Hematopoietic multipotent progenitor cell treated with erythropoietin and hydrocortisone succinate and interleukin-3 and kit ligand, for 6 days (in vitro differentiated cells): ENCODE results near the gene THAP2.
"Not testable (repeated sequence)": the region's sequence is repeated elsewhere in the genome, so short reads cannot be mapped to it uniquely, and the experiment has no call there.

Experiments used
- DNase-seq: peaks from one replicate; pipeline ENCODE4 v3.0.0-alpha.2; 2015

The THAP2 gene

DNA sequence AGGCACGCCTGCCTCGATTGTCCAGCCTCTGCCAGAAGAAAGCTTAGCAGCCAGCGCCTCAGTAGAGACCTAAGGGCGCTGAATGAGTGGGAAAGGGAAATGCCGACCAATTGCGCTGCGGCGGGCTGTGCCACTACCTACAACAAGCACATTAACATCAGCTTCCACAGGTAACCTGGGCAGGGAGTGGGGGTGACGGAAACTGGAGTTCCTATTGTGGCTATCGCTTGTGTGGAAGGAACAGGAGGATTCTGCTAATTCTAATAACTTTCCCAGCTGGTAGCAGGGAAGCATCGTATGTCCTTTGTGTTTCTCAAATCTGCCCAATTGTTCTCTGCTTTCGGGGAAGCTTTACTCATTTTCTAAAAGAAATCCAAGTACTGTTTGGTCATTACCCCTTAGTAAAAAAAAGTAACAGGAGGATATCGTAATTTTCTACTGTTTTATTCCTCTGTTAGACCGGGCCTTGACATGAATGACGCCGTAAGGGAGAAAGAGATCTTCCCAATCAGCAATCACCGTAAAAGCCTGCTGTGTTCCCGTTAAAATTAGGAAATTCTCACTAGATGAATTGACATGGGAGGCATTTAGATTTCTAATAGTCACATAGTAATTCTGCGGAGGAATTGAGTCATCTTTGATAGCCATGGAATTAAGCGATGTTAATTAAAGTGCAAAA lies 449 bp downstream of the THAP2 start:
- peak; percentile 36 for DNase-seq

DNA sequence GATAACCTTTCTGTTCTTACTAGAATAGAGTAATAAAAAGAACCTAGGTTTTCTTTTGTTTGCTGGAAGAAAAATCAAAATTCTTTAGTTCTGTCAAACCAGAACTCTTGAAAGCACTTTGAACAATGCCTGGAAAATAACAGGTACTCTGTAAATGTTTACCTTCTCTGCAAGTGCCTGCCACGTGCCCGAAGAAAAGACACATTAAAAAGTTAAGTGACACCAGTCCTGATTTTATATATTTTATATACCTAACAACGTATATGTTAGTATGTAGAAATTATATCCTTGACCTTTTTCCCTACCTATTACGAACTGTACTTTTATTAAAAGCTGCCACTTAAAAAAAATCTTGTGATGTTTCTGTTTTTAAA lies 976 bp downstream of the THAP2 start:
- peak; percentile 27 for DNase-seq

DNA sequence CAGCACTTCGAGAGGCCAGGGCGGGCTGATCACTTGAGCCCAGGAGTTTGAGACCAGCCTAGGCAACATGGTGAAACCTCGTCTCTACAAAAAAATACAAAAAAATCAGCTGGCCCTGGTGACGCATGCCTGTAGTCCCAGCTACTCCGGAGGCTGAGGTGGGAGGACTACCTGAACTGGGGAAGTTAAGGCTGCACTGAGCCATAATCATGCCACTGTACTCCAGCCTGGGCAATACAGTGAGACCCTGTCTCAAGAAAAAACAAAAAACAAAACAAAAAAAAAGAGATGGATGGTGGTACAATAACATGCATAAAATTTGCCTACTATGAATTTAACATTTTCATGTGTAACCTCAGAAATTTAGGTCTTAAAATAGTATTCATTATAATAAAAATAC lies 2.2 kb downstream of the THAP2 start:
- no peak for DNase-seq

DNA sequence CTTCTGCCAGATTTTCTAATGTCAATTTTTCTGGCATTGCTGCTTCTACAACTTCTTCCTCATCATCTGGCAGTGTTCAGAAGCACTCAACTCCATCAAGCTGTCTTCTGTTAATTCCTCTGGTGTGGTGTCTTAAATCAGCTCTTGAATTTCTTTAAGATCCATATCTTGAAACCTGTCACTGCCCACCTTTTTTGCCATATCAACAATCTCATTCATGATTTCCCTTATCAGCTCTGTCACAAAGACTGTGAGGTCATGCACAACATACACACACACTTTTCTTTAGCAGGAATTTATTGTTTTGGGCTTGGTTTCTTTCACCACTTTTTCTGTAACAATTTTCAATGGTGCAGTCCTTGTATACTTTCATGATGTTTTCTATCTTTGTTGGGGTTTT lies 7.2 kb downstream of the THAP2 start:
- no peak for DNase-seq

DNA sequence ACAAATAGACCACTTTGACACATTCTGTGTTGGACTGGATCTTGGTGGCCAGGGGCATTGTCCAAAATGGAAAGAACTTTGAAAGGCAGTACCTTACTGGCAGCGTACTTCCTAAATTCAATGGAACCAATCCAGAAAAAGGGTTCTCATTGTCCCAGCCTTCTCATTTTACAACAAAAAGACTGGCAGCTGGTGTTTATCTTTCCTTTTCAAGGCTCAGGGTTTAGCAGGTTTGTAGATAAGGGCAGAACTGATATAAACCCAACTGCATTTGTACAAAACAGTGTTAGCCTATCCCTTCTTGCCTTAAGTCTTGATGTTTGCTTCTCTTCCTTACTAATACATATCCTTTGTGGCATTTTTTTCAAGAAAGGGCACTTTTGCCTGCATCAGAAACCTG lies 7.7 kb downstream of the THAP2 start:
- DNase-seq: peak; percentile 84

DNA sequence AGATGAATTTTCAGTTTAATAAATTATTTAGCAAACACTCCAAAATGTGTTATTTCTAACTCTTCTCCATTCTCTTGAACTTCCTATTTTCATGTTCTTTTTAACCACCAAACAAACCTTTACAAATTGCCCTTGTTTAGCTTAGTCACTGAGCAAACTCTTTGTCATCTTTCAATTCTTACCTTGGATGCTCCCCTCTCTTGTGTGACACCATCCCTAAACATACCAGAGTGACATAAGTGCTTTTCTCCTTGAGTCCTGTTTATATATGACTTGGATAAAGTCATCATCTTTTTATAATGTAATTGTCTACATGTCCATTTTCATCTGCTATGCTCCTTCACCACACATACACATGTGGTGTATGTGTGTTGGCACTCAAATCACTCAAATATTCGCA lies 18.4 kb downstream of the THAP2 start:
- no peak for DNase-seq

DNA sequence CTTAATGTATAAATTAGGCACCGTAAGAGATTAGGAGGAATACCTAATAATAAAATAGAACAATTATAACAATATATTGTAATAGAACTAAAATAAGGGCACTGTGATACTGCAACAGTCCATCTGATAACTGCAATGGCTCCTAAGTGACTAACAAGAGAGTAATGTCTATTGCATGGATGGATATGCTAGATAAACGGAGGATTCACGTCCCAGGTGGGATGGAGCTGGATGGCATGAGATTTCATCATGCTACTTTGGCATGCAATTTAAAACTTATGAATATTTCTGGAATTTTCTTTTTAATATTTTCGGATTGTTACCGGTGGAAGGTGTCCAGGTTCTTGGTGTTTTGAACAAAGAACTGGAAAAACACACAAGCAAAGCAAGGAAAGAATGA lies 19.5 kb downstream of the THAP2 start:
- no peak for DNase-seq

DNA sequence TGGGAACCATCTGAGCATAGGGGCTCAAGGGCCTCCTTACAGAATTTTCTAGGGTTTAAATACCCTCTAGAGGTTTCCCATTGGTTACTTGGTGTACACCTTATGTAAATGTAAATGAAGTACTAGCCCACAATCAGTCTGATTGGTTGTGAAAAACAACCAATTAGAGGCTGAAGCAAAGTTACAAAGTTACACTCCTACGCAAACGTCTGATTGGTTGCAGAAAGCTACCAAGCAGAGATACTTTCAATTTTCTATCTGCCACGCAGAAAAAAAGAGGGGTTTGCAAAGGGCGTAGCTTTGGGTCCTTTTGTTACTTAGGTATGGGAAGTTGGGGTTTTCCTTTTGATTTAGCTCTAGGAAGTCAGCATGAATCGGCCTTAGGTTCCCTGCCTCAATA lies 20.0 kb downstream of the THAP2 start:
- peak; percentile 49 for DNase-seq

DNA sequence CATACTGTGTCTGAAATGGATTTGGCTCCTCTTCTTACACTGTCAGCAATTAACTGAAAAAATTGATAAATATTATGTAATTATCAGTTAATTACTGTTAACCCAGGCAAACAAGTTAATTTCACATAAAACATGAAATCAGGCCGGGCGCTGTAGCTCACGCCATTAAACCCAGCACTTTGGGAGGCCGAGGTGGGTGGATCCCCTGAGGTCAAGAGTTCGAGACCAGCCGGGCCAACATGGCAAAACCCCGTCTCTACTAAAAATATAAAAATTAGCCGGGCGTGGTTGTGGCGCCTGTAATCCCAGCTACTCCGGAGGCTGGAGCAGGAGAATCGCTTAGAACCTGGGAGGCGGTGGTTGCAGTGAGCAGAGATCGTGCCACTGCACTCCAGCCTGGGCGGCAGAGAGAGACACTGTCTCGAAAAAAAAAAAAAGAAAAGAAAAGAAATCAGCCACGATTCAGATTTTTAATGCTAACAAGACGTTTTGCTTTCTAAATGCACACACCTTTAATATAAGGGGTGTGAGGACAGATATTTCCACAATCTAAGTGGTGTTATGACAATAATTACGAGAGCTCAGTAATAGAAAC lies 21.3 kb downstream of the THAP2 start:
- no peak for DNase-seq

DNA sequence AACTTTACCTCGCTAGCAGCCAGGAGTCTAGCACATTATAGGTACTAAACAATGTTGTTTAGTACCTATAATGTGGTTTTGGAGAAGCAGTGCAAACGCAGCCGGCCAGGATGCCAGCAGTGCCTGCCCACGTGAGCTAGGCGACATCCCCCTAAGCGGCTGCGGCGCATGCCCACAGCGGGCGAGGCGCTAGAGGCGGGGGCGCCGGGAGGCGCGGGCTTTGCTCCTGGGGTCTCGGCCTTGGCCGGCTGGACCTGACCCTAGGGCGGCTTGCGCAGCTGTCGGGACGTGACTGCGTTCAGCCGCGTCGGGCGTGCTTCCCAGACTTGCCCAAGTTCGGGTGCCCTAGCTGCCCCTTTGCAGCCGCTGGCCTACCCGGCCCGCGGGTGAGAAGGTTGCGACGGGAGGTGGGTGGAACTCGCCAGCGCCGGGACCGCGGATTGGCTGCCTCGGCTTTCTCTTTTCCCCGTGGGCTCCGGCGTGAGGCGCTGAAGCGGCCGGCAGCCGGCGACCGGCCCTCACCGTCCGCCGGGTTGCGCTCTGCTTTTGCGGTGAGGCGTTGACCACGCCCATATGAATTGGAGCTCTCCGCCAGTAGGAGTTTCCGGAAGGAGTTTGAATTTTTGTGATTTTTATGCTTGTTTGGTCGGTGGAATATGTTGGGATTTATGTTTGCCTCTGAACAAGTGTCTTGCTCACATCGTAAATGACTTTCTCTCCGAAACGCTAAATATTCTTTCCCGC lies 22.0 kb downstream of the THAP2 start, which contains the start of gene TMEM19:
Gene TMEM19 (plus strand): TSS at position 169 of the 744 bp plus-strand sequence. CDS start 599 bp downstream, outside the sequence.
- DNase-seq: peak; percentile 94

DNA sequence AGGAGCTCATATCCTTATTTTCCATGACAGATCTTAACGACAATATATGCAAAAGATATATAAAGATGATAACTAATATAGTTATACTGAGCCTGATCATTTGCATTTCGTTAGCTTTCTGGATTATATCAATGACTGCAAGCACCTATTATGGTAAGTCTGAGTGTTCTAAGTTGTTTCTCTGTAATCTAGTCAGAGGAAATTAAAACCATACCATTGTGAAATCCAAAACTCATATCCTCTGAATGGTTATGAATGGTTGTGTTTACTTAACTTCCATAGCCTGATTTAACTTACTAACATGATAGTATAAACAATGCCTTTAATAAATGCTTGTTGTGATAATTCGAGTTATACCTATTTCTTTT lies 22.5 kb downstream of the THAP2 start:
- peak; percentile 40 for DNase-seq

DNA sequence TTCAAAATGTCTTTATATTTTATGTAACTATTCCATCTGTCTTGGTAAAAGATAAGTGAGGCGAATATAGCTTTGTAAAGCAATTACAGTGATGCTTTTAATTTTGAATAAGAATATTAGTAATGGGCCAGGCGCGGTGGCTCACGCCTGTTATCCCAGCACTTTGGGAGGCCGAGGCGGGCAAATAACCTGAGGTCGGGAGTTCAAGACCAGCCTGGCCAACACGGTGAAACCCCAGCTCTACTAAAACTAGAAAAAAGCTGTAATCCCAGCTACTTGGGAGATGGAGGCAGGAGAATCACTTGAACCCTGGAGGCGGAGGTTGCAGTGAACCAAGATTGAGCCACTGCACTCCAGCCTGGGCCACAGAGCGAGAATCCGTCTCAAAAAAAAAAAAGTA lies 23.1 kb downstream of the THAP2 start:
- not testable (repeated sequence) for DNase-seq

DNA sequence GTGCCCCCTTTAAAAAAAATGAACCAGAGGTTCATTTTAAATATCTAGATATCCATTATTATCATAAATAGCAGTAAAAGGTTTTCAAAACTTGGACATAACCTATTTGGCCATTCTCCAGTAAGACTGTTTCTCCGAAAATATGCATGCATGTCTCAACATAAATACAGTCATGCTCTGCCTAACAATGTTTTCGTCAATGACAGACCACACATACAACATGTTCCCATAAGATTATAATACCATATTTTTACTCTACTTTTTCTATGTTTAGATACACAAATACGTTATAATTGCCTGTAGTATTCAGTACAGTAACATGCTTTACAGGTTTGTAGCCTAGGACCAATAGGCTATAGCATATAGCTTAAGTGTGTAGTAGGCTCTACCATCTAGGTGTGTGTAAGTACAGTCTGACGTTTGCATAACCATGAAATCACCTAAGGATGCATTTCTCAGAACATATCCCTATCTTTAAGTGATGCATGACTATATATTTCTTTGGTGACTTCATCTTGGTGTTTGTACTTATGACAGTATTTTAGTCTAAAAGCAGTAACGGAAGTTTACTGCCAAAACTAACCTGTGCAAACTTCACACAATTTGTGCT lies 25.0 kb downstream of the THAP2 start:
- DNase-seq: no peak

DNA sequence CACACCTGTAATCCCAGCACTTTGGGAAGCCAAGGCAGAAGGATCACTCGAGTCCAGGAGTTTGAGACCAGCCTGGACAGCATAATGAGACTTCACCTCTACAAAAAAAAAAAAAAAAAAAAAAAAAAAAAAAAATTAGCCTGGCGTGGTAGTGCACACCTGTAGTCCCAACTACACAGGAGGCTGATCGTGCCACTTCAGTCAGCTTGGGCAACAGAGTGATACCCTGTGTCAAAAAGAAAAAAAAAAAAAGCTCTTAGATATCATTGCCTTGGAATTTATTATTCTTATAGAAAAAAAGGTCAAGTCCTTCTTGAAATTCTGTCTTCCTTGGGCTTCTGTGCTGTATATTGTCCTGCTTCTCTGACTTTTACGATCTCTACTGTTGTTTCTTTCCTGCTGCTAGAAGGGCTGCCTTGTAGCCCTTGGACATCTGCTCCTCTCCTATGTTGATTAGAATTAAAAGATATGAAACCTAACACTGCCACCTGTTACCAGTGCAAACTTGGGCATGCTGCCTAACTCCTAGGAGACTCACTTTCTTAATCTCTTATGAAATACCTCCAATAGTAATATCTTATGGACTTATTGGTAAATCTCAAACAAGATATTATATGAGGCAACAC lies 27.5 kb downstream of the THAP2 start:
- peak; percentile 60 for DNase-seq

DNA sequence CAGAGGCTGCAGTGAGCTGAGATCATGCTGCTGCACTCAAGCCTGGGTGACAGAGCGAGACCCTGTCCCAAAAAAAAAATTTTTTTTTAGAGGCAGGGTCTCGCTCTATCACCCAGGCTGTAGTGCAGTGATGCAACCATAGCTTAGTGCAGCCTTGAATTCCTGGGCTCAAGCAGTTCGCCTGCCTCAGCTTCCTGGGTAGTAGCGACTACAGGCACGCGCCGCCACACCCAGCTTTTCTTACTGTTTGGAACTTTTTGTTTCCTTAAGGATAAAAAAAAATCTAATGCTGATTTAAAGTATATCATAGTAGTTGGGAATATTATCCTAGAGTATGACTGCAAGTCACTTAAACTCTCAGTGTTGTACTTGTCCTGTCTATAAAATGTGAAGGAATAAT lies 29.0 kb downstream of the THAP2 start:
- no peak for DNase-seq

DNA sequence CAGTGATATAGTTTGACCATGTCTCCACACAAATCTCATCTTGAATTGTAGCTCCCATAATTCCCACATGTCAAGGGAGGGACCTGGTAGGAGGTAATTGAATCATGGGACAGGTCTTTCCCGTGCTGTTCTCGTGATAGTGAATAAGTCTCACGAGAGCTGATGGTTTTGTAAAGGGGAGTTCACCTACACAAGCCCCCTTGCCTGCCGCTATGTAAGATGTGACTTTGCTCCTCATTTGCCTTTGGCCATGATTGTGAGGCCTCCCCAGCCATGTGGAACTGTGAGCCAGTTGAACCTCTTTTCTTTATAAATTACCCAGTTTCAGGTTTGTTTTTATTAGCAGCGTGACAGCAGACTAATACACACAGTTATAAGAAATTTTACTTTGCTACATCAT lies 29.6 kb downstream of the THAP2 start:
- not testable (repeated sequence) for DNase-seq

DNA sequence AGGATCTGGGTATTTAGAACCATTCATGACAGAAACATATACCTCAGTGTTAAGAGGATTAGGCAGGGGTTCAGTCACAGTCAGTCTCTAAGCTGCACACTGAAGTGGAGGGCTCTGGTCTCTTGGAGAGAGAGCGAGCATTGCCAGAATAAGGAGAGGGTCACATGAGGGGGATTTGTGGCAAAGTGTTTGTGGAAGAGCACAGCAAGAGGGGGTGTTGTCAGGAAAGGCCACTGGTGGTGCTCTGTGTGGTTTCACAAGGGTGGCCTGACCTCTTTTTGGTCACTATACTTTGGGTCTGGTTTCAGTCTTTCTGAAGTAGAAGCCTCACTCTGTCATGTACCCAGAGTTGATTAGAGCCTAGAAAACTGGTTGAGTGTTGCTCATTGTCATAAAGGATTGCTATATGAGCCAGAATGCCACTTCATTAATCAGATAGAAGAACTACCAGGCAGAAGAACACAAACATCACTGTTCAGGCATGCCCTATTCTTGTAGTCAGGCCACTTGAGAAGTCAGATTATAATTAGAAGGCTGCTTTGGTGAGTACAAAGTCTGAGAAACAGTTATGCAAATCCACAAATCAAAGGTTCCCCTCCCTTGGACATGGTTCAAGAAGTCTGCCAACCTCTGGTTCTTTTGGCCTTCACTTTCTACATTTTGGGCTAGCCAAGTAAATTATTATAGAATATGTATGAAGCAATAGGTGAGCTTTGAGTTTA lies 30.2 kb downstream of the THAP2 start:
- DNase-seq: no peak

DNA sequence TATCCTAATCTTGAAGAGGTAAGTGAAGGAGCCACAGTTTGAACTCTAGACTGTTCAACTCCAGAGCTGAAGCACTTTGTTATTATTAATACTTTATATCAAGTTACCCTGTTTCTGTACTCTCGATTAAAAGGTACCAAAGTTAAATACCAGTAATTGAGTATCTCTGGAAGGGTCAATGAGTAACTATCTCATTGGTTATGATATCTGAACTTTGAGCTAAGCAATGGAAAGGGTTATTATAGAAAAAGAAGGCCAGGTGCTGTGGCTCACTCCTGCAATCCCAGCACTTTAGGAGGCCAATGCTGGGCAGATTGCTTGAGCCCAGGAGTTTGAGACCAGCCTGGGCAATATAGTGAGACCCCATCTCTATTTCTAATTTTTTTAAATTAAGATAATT lies 31.7 kb downstream of the THAP2 start:
- DNase-seq: no peak

DNA sequence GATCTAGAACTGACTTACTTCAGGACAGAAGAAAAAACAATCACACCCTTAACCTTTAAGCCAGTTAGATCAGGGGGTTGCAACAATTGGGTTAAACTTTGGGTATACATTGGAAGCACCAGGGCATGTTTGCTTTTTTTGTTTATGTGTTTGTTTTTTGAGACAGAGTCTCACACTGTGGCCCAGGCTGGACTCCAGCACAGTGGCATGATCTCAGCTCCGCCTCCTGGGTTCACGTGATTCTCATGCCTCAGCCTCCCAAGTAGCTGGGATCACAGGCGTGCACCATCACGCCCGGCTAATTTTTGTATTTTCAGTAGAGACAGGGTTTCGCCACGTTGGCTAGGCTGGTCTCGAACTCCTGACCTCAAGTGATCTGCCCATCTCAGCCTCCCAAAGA lies 38.1 kb downstream of the THAP2 start:
- not testable (repeated sequence) for DNase-seq

DNA sequence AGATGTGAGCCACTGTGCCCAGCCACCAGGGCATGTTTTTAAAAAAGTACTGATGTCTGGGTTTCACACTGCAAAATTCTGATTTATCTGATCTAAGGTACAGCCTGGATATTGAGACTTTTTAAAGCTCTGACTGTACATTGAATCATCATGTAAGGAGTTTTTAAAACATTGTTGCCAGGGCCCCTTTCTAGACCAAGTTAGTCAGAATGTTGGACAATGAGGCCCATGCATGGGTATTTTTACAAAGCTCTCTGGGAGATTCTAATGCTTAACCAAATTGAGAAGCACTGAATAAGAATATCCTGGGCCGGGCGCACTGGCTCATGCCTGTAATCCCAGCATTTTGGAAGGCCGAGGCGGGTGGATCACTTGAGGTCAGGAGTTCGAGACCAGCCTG lies 38.5 kb downstream of the THAP2 start:
- no peak for DNase-seq

DNA sequence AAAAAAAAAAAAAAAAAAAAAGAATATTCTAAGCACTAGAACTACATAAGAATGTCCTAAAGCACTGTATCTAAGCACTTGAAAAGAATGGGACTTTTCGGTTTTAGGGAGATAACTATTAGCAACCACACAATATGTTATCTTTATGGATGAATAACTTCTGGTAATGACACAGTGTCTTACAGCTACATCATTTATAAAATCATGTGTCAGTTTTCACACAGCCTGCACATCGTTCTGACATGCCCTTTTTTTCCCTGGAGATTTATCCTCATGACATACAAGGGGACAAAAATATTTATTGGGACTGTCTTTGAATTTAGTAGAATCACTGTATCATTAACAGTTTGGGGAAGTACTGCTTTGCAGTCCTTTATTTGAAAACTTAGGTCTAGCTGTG lies 39.1 kb downstream of the THAP2 start:
- DNase-seq: no peak

DNA sequence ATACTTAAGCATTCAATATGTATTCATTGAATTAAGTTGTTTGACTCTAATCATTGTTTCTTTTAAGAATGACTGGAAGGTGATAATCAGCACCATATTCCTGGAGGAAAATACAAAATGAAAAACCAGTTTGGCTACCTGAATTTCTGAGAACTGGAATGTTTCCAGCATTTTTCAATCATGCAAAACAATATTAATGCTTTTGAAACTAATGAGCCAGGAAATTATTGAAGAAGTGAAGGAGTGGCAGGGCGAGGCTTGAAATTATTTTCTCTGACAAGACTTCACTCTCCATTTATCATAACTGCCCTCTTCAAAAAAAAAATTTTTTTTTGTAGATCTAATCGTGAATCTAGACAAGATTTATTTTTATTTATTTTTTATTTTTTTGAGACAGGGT lies 40.8 kb downstream of the THAP2 start:
- DNase-seq: no peak

DNA sequence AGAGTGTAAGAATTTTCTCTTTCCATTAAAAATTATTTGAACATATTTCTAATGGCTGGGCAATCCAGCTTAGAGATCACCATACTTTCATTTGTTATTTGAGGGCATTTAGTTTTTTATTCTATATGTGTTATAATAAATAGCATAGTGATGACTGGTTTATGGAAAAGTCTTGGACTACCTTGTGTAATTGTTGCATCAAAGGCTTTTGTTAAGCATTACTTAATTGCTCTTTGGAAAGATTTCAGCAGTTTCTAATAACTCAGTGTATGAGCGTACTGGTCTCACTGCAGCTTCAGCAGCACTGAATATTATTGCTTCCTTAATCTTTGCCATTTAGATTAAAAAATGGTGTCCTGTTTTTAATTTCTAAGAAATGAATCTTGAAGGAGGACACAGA lies 44.6 kb downstream of the THAP2 start:
- DNase-seq: no peak
